Measurements from ENCODE around the gene ARHGAP42.
"Not testable (repeated sequence)": the region's sequence is repeated elsewhere in the genome, so short reads cannot be mapped to it uniquely, and the experiment has no call there.

The ARHGAP42 gene

GRCh38 chr11:100991541-100991940 lies 304.5 kb downstream of the ARHGAP42 start:
- no peaks in the 10 kb centered on the region for H3K9me3 ChIP-seq (ENCODE audit: control insufficient read depth, low read depth, low read length)
- no peaks in the 10 kb centered on the region for H3K4me1 ChIP-seq (ENCODE audit: control insufficient read depth, low read depth, low read length)
- no peak overlapping the region for H3K9ac ChIP-seq (ENCODE audit: low read length)
- no peaks in the 10 kb centered on the region for H3K27me3 ChIP-seq (ENCODE audit: control insufficient read depth, insufficient read depth, low read length)
- no peaks in the 10 kb centered on the region for H3K36me3 ChIP-seq (ENCODE audit: control insufficient read depth, low read depth, low read length)
- no peak overlapping the region for H3K4me3 ChIP-seq (ENCODE audit: low read length)
- no peak overlapping the region for H3K27ac ChIP-seq (ENCODE audit: low read length)

GRCh38 chr11:100994966-100995365 lies 307.9 kb downstream of the ARHGAP42 start:
- no peak overlapping the region for H3K9ac ChIP-seq (ENCODE audit: low read length)
- H3K9me3 ChIP-seq (ENCODE audit: control insufficient read depth, low read depth, low read length): no peaks in the 10 kb centered on the region
- H3K4me3 ChIP-seq (ENCODE audit: low read length): no peak overlapping the region
- H3K27ac ChIP-seq (ENCODE audit: low read length): no peak overlapping the region
- H3K36me3 ChIP-seq (ENCODE audit: control insufficient read depth, low read depth, low read length): no peaks in the 10 kb centered on the region
- H3K4me1 ChIP-seq (ENCODE audit: control insufficient read depth, low read depth, low read length): no peaks in the 10 kb centered on the region
- no peaks in the 10 kb centered on the region for H3K27me3 ChIP-seq (ENCODE audit: control insufficient read depth, insufficient read depth, low read length)

- no peaks in the 10 kb centered on the region for H3K9me3 ChIP-seq (ENCODE audit: control insufficient read depth, low read depth, low read length)
Measured at GRCh38 chr11:100999756-101000155, 312.7 kb downstream of the ARHGAP42 start.

GRCh38 chr11:101003468-101003867 lies 316.4 kb downstream of the ARHGAP42 start:
- no peak overlapping the region for H3K9ac ChIP-seq (ENCODE audit: low read length)
- H3K4me1 ChIP-seq (ENCODE audit: control insufficient read depth, low read depth, low read length): no peaks in the 10 kb centered on the region
- no peaks in the 10 kb centered on the region for H3K9me3 ChIP-seq (ENCODE audit: control insufficient read depth, low read depth, low read length)
- H3K36me3 ChIP-seq (ENCODE audit: control insufficient read depth, low read depth, low read length): no peaks in the 10 kb centered on the region
- H3K4me3 ChIP-seq (ENCODE audit: low read length): no peak overlapping the region
- H3K27me3 ChIP-seq (ENCODE audit: control insufficient read depth, insufficient read depth, low read length): no peaks in the 10 kb centered on the region
- H3K27ac ChIP-seq (ENCODE audit: low read length): no peak overlapping the region

More at GRCh38 chr11:100999756-101000155, 312.7 kb downstream of the ARHGAP42 start:
- H3K4me3 ChIP-seq (ENCODE audit: low read length): no peak overlapping the region
- no peaks in the 10 kb centered on the region for H3K36me3 ChIP-seq (ENCODE audit: control insufficient read depth, low read depth, low read length)
- H3K27ac ChIP-seq (ENCODE audit: low read length): no peak overlapping the region
- H3K27me3 ChIP-seq (ENCODE audit: control insufficient read depth, insufficient read depth, low read length): no peaks in the 10 kb centered on the region
- H3K9ac ChIP-seq (ENCODE audit: low read length): no peak overlapping the region
- no peaks in the 10 kb centered on the region for H3K4me1 ChIP-seq (ENCODE audit: control insufficient read depth, low read depth, low read length)

GRCh38 chr11:101008961-101009689 lies 322.0 kb downstream of the ARHGAP42 start:
- no peak overlapping the region for H3K9ac ChIP-seq (ENCODE audit: low read length)
- H3K27me3 ChIP-seq (ENCODE audit: control insufficient read depth, insufficient read depth, low read length): no peaks in the 10 kb centered on the region
- no peaks in the 10 kb centered on the region for H3K9me3 ChIP-seq (ENCODE audit: control insufficient read depth, low read depth, low read length)
- H3K4me3 ChIP-seq (ENCODE audit: low read length): no peak overlapping the region
- no peak overlapping the region for H3K27ac ChIP-seq (ENCODE audit: low read length)
- no peaks in the 10 kb centered on the region for H3K4me1 ChIP-seq (ENCODE audit: control insufficient read depth, low read depth, low read length)
- H3K36me3 ChIP-seq (ENCODE audit: control insufficient read depth, low read depth, low read length): no peaks in the 10 kb centered on the region

- Histone ChIP-seq H3K9ac (ENCODE audit: low read length) (no peak overlapping the region), H3K27ac (ENCODE audit: low read length) (no peak overlapping the region), H3K4me1 (ENCODE audit: control insufficient read depth, low read depth, low read length) (no peaks in the 10 kb centered on the region), H3K36me3 (ENCODE audit: control insufficient read depth, low read depth, low read length) (no peaks in the 10 kb centered on the region), H3K27me3 (ENCODE audit: control insufficient read depth, insufficient read depth, low read length) (no peaks in the 10 kb centered on the region), H3K4me3 (ENCODE audit: low read length) (no peak overlapping the region), H3K9me3 (ENCODE audit: control insufficient read depth, low read depth, low read length) (no peaks in the 10 kb centered on the region)
Measured at GRCh38 chr11:101009690-101010055, 322.6 kb downstream of the ARHGAP42 start.

- no peaks in the 10 kb centered on the region for H3K36me3 ChIP-seq (ENCODE audit: control insufficient read depth, low read depth, low read length)
- no peaks in the 10 kb centered on the region for H3K4me1 ChIP-seq (ENCODE audit: control insufficient read depth, low read depth, low read length)
- H3K27ac ChIP-seq (ENCODE audit: low read length): no peak overlapping the region
- no peak overlapping the region for H3K4me3 ChIP-seq (ENCODE audit: low read length)
- no peaks in the 10 kb centered on the region for H3K27me3 ChIP-seq (ENCODE audit: control insufficient read depth, insufficient read depth, low read length)
- no peak overlapping the region for H3K9ac ChIP-seq (ENCODE audit: low read length)
- H3K9me3 ChIP-seq (ENCODE audit: control insufficient read depth, low read depth, low read length): no peaks in the 10 kb centered on the region
Measured at GRCh38 chr11:101010899-101011298, 323.8 kb downstream of the ARHGAP42 start.

- Histone ChIP-seq H3K4me1 (ENCODE audit: control insufficient read depth, low read depth, low read length) (no peaks in the 10 kb centered on the region), H3K27me3 (ENCODE audit: control insufficient read depth, insufficient read depth, low read length) (no peaks in the 10 kb centered on the region), H3K9ac (ENCODE audit: low read length) (no peak overlapping the region), H3K4me3 (ENCODE audit: low read length) (no peak overlapping the region), H3K9me3 (ENCODE audit: control insufficient read depth, low read depth, low read length) (no peaks in the 10 kb centered on the region), H3K27ac (ENCODE audit: low read length) (no peak overlapping the region), H3K36me3 (ENCODE audit: control insufficient read depth, low read depth, low read length) (no peaks in the 10 kb centered on the region)
Measured at GRCh38 chr11:101011881-101012280, 324.8 kb downstream of the ARHGAP42 start.

GRCh38 chr11:101013702-101014101 lies 326.6 kb downstream of the ARHGAP42 start:
- not testable (repeated sequence) for H3K9me3 ChIP-seq (ENCODE audit: control insufficient read depth, low read depth, low read length)

GRCh38 chr11:101014600-101015285 lies 327.7 kb downstream of the ARHGAP42 start:
- H3K27ac ChIP-seq (ENCODE audit: low read length): no peak overlapping the region

More at GRCh38 chr11:101013702-101014101, 326.6 kb downstream of the ARHGAP42 start:
- not testable (repeated sequence) for H3K4me1 ChIP-seq (ENCODE audit: control insufficient read depth, low read depth, low read length); H3K4me3 ChIP-seq (ENCODE audit: low read length); H3K36me3 ChIP-seq (ENCODE audit: control insufficient read depth, low read depth, low read length); H3K9ac ChIP-seq (ENCODE audit: low read length); H3K27me3 ChIP-seq (ENCODE audit: control insufficient read depth, insufficient read depth, low read length); H3K27ac ChIP-seq (ENCODE audit: low read length)

GRCh38 chr11:101019870-101020269 lies 332.8 kb downstream of the ARHGAP42 start:
- H3K9ac ChIP-seq (ENCODE audit: low read length): no peak overlapping the region
- H3K36me3 ChIP-seq (ENCODE audit: control insufficient read depth, low read depth, low read length): no peaks in the 10 kb centered on the region
- H3K27ac ChIP-seq (ENCODE audit: low read length): no peak overlapping the region
- H3K4me3 ChIP-seq (ENCODE audit: low read length): no peak overlapping the region
- H3K27me3 ChIP-seq (ENCODE audit: control insufficient read depth, insufficient read depth, low read length): no peaks in the 10 kb centered on the region
- no peaks in the 10 kb centered on the region for H3K4me1 ChIP-seq (ENCODE audit: control insufficient read depth, low read depth, low read length)
- H3K9me3 ChIP-seq (ENCODE audit: control insufficient read depth, low read depth, low read length): no peaks in the 10 kb centered on the region

More at GRCh38 chr11:101014600-101015285, 327.7 kb downstream of the ARHGAP42 start:
- Histone ChIP-seq H3K4me3 (ENCODE audit: low read length) (no peak overlapping the region), H3K9me3 (ENCODE audit: control insufficient read depth, low read depth, low read length) (no peaks in the 10 kb centered on the region), H3K9ac (ENCODE audit: low read length) (no peak overlapping the region), H3K27me3 (ENCODE audit: control insufficient read depth, insufficient read depth, low read length) (no peaks in the 10 kb centered on the region), H3K36me3 (ENCODE audit: control insufficient read depth, low read depth, low read length) (no peaks in the 10 kb centered on the region), H3K4me1 (ENCODE audit: control insufficient read depth, low read depth, low read length) (no peaks in the 10 kb centered on the region)

GRCh38 chr11:101022256-101022655 lies 335.2 kb downstream of the ARHGAP42 start:
- Histone ChIP-seq H3K4me3 (ENCODE audit: low read length) (no peak overlapping the region), H3K36me3 (ENCODE audit: control insufficient read depth, low read depth, low read length) (no peaks in the 10 kb centered on the region), H3K27ac (ENCODE audit: low read length) (no peak overlapping the region), H3K9me3 (ENCODE audit: control insufficient read depth, low read depth, low read length) (no peaks in the 10 kb centered on the region), H3K27me3 (ENCODE audit: control insufficient read depth, insufficient read depth, low read length) (no peaks in the 10 kb centered on the region), H3K4me1 (ENCODE audit: control insufficient read depth, low read depth, low read length) (no peaks in the 10 kb centered on the region), H3K9ac (ENCODE audit: low read length) (no peak overlapping the region)

All from iPS-18a (cell line).